UCSD-AML1 (cell line): Measurements from ENCODE around the gene GAR1.
"Not testable (repeated sequence)": the region's sequence is repeated elsewhere in the genome, so short reads cannot be mapped to it uniquely, and the experiment has no call there.

ENCODE experiments used
- DNase-seq: peaks from one replicate; lab custom pipeline; 2025; ENCODE audit not compliant: unreplicated experiment; lab: John Stamatoyannopoulos, UW

Gene GAR1

GRCh38 chr4:109846395-109847098 is 31.0 kb downstream of the GAR1 start:
- no peak for DNase-seq

GRCh38 chr4:109847896-109848442 is 32.4 kb downstream of the GAR1 start, which contains the start of gene LRIT3:
TSS of gene LRIT3 (plus strand) at chr4:109848107. CDS start at chr4:109848202, 95 bp downstream.
- no peak for DNase-seq

GRCh38 chr4:109848501-109848900 is 32.9 kb downstream of the GAR1 start:
- DNase-seq, result no peak

GRCh38 chr4:109850601-109851000 is 35.0 kb downstream of the GAR1 start:
- no peak for DNase-seq

GRCh38 chr4:109859426-109860300 is 44.1 kb downstream of the GAR1 start:
- not testable (repeated sequence) for DNase-seq

DNA sequence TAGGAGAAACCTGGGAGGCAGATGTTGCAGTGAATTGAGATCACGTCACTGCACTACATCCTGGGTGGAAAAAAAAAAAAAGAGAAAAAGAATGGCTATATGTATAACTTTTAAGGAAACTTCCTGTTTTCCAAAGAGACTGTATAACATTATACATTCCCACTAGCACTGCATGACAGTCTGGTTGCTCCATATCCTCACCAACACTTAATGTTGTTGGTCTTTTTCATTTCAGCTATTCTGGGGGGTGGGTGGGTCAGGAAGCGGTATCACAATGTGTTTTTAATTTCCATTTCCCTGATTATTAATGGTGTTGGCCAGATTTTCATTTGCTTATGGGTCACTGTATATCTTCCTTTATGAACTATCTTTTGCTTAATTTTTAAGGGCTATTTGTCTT is 45.7 kb downstream of the GAR1 start:
- DNase-seq, result no peak

DNA sequence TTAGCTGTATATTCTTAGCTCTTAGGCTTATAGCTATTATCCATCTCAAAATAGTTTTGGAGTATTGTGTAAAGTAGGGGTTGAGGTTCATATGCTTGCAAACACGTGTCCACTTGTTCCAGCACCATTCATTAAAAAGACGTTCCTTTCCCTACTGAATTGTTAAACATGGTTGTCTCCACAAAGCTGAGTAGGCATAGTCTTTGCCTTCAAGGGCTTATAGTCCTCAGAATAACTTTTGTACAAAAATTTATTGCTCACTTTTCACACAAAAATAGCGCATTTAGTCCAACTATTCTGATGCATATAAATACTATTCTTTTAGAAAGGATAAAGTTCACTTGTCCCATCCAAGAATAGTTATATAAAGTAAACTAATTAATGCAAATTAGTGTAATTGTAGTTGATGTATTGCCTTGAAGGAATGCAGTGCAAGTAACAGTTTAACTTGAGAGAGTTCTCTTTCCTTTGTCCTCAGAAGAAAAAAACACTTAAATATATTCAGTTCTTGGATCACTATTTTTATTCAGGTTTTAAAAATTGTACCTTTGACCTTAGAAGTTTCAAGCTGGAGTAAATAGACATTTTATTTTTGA is 46.5 kb downstream of the GAR1 start:
- DNase-seq, result no peak

DNA sequence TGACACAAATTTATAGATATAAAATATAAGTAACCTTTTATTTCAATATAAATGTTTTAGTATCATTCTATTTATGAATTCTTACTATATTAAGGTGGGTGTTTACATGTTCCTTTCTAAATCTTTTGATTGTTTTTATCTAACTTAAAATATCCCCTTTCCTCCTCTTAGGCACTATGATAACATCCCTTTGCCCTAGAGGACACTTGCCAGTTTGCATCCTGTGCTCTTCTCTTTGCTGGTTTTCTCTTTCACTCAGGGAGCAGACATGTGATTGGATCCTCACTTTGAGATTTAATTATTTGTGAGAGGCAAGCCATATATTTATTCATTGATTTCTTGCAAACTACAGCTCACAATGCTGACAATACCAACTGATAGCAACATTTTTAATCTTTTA is 48.6 kb downstream of the GAR1 start:
- no peak for DNase-seq

DNA sequence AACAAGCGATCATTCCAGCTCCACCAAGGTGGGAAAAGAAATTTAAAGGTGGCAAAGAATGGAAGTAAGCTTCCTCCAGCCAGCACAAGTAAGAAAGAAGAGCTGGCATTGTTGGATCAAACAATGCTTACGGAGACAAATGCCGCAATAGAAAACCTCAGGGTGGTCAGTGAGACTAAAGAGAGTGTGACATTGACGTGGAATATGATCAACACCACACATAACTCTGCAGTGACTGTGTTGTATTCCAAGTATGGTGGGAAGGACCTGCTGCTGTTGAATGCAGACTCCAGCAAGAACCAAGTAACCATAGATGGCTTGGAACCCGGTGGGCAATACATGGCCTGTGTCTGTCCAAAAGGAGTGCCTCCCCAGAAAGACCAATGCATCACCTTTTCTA is 54.5 kb downstream of the GAR1 start:
- no peak for DNase-seq

DNA sequence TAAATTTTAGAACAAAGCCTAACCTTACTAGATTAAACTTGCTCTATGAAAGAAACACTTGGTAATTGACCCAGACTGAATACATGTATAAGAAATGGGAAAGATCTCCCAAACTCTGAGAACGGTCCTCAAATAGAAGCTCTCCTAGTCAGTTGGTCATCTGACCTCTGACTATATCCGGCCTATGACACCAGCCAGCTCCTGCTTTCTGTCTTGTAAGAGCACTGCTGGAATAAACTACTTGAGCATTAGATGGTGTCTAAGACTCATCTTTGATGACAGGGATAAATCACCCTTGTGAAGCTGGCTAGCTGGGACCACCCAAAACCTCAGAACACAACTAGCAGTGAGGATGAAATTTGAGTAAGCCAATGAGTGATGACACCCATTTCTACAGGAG is 56.5 kb downstream of the GAR1 start:
- DNase-seq, result no peak

GRCh38 chr4:109872950-109873656 is 57.5 kb downstream of the GAR1 start:
- no peak for DNase-seq

DNA sequence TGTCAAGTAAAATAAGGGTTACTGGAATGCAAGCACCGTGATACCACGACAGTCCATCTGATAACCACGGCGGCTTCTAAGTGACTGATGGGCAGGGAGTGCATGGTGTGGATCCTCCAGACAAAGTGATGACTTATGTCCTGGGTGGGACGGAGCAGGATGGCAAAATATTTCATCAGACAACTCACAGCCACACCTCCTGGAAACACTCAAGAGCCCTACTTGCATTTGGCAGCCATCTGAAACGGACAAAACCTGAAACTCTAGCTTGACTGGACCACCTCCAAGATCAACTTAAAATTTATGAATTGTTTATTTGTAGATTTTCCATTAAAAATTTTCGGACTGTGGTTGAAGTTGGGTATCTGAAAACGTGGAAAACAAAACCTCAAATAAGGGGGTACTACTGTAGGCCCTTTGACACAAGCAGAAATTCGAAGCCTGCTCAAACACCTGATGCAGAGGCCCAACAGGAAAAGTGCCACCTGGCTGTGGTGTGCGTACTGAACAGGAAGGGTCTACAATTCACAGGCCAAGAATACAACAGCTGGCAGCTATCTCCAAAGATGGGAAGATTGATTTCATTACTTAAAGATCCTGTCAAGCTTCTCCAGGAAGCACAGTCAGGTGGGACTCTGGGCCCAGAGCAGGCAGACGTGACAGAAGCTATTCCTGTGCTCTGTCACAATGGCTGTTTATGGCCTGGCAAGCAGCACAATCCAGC is 58.4 kb downstream of the GAR1 start:
- no peak for DNase-seq
